Gastrocnemius medialis (tissue), 4 donors: Measurements from ENCODE around the gene RNASE4. TPM values are rescaled to one million over a fixed set of nuclear protein-coding genes. Genes with fewer than 3 reads are reported as not detected.
"Not testable (repeated sequence)": the region's sequence is repeated elsewhere in the genome, so short reads cannot be mapped to it uniquely, and the experiment has no call there.

Experiments
- ATAC-seq, 2 donors: fragments of 150-250 bp; one replicate each; pipeline ENCODE4 v1.9.1; 2016
- DNase-seq, 2 donors: peaks; one replicate each; pipeline ENCODE4 v3.0.0-alpha.2; 2019
- H3K27ac ChIP-seq, 4 donors: fragments of 200-600 bp; sonication (generic); 1 replicate in 1 of 4; 2 replicates in 3 of 4; pipeline ENCODE4 v1.5.1; 2016 to 2018; ENCODE audit warnings: mild to moderate bottlenecking in 2 of 4, moderate library complexity in 1 of 4
- H3K27me3 ChIP-seq, 3 donors: fragments of 200-600 bp; sonication (generic) in 2 of 3; 1 replicate in 1 of 3; 2 replicates in 2 of 3; pipeline versions ENCODE4 v1.5.1 to v1.6.0; 2016 to 2019; ENCODE audit warnings: mild to moderate bottlenecking in 1 of 3, moderate library complexity in 1 of 3
- H3K36me3 ChIP-seq, 2 donors: fragments of 200-600 bp; sonication (generic) in 1 of 2; one replicate each; pipeline ENCODE4 v1.5.1; 2017 to 2018
- H3K4me1 ChIP-seq, 2 donors: fragments of 200-600 bp; sonication (generic) in 1 of 2; one replicate each; pipeline ENCODE4 v1.5.1; 2016 to 2017; ENCODE audit warnings: mild to moderate bottlenecking in 2 of 2
- H3K4me3 ChIP-seq, 4 donors: fragments of 200-600 bp; sonication (generic) in 3 of 4; 1 replicate in 1 of 4; 2 replicates in 3 of 4; pipeline ENCODE4 v1.5.1; 2016 to 2019; ENCODE audit warnings: mild to moderate bottlenecking in 2 of 4
- H3K9me3 ChIP-seq, 3 donors: fragments of 200-600 bp; sonication (generic) in 2 of 3; 1 replicate in 1 of 3; 2 replicates in 2 of 3; pipeline ENCODE4 v1.5.1; 2016 to 2019
- POLR2A ChIP-seq, 2 donors: fragments of 450-650 bp; IDR thresholded peaks; one replicate each; pipeline ENCODE4 v1.6.1; 2017; ENCODE audit warnings: antibody characterized with exemption in 2 of 2, mild to moderate bottlenecking in 2 of 2, moderate library complexity in 2 of 2
- in situ Hi-C, 4 donors: fragments of 200-750 bp; cut with MboI; loops; one replicate each; pipeline versions ENCODE4 v1.15.0 to v1.8.0; 2017; ENCODE audit warnings: low sequenced_read_pairs in 4 of 4
- intact Hi-C: fragments of 100-400 bp; cut with DNase I; formaldehyde crosslinking; loops from one replicate; pipeline ENCODE4 v1.15.1; 2023; ENCODE audit warnings: low total_unique reads
- total RNA-seq, 4 donors: library from RNA; depleted of rRNA; stranded (reverse); fragments of >200 nt; gene quantifications; one replicate each; pipeline versions ENCODE4 v1.1.0 to v1.2.3, GENCODE V29; 2016
- TF ChIP-seq, protein P1 (sequence below), 5 experiments: fragments of 450-650 bp in 3 of 5; fragments of 200-600 bp in 2 of 5; sonication (generic) in 2 of 5; IDR thresholded peaks in 4 of 5; conservative IDR thresholded peaks in 1 of 5; 1 replicate in 4 of 5; 2 replicates in 1 of 5; pipeline ENCODE4 v1.5.1; 2016 to 2019; ENCODE audit warnings: antibody characterized with exemption in 5 of 5, mild to moderate bottlenecking in 3 of 5, moderate library complexity in 3 of 5

Gene RNASE4
- total RNA-seq, 4 donors from 2014 or later, result 12.2 to 21.3 (median 18.9) TPM

DNA sequence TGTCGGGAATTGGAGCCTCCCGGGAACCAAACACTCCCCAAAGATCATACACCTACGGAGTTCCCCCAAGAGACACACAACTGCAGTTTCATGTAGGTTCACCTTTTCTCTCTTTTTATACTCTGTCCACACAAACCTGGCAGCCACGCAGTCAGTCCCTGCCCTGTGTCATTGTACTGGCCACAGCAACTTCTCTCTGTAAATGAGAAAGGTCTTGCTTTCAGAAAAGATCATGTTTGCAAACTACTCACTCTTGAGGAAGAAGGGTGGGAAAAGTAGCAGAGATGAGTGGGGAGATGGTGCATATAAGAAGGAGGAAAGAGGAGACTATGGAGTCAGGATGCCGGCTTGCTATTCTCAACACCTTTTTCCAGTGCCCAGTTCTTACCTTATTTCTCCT, 14.6 kb downstream of the RNASE4 start:
- in situ Hi-C loops, result loop anchor here (10.0 to 25.0 kb wide), 7 partner anchors 156 to 413 kb away; partner anchors contain the start of genes TMEM253 (in 2 of the 4), ARHGEF40 (in 1 of the 4), CCNB1IP1 (in 1 of the 4) and PARP2 (in 1 of the 4)
- TF ChIP-seq, protein P1, sequence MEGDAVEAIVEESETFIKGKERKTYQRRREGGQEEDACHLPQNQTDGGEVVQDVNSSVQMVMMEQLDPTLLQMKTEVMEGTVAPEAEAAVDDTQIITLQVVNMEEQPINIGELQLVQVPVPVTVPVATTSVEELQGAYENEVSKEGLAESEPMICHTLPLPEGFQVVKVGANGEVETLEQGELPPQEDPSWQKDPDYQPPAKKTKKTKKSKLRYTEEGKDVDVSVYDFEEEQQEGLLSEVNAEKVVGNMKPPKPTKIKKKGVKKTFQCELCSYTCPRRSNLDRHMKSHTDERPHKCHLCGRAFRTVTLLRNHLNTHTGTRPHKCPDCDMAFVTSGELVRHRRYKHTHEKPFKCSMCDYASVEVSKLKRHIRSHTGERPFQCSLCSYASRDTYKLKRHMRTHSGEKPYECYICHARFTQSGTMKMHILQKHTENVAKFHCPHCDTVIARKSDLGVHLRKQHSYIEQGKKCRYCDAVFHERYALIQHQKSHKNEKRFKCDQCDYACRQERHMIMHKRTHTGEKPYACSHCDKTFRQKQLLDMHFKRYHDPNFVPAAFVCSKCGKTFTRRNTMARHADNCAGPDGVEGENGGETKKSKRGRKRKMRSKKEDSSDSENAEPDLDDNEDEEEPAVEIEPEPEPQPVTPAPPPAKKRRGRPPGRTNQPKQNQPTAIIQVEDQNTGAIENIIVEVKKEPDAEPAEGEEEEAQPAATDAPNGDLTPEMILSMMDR (IDR thresholded peaks at IDR 0.05 in 4 of 5, conservative IDR thresholded peaks at IDR 0.05 in 1 of 5), result no peak
- no peak for TF ChIP-seq POLR2A (IDR thresholded peaks at IDR 0.05)

DNA sequence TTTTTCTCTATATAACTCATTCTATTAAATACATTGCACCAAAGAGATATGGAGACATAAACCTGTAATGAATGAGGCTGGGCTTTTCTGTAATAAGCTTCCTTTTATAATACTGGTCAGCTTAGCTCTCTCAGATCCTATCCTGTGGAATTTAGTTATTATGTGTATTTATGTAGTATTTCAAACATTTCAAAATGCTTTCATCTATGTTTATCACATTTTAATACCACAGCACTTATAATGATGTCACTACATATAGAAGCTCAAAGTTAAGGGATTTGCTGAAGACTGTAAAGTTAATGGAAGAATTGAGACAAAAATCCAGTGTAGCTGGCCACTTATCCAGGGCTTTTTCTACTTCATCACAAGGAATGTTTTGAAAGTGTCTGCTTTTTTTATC, 15.6 kb downstream of the RNASE4 start:
- intact Hi-C loops, result loop anchor here (5.0 kb wide), 1 partner anchor 272 kb away; no protein-coding TSS in a partner anchor

More for the DNA sequence above, 14.6 kb downstream of the RNASE4 start:
- Histone ChIP-seq H3K27me3 (no peaks in the 10 kb centered on the region), H3K36me3 (no peaks in the 10 kb centered on the region), H3K27ac (no peak overlapping the region), H3K4me1 (no peaks in the 10 kb centered on the region), H3K9me3 (no peaks in the 10 kb centered on the region), H3K4me3 (no peak overlapping the region)
- DNase-seq (no peak), ATAC-seq (no peak)
- intact Hi-C loops, result loop anchor here (5.0 kb wide), 1 partner anchor 273 kb away; no protein-coding TSS in a partner anchor

DNA sequence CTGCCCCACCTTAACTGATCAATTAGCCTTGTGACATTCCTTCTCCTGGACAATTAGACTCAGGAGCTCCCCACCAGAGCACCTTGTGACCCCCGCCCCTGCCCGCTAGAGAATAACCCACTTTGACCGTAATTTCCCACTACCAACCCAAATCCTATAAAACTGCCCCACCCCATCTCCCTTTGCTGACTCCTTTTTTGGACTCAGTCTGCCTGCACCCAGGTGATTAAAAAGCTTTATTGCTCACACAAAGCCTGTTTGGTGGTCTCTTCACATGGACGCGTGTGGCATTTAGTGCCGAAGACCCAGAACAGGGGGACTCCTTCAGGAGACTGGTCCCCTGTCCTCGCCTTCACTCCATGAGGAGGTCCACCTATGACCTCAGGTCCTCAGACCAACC, 16.6 kb downstream of the RNASE4 start:
- ATAC-seq, H3K9me3 ChIP-seq, intact Hi-C loops, H3K27me3 ChIP-seq, H3K27ac ChIP-seq, H3K4me3 ChIP-seq, DNase-seq, in situ Hi-C loops, H3K4me1 ChIP-seq, H3K36me3 ChIP-seq: not testable (repeated sequence)

More for the DNA sequence above, 15.6 kb downstream of the RNASE4 start:
- H3K4me1 ChIP-seq, result no peaks in the 10 kb centered on the region
- no peak overlapping the region for H3K4me3 ChIP-seq
- in situ Hi-C loops, result loop anchor here (10.0 to 25.0 kb wide), 7 partner anchors 155 to 412 kb away; partner anchors contain the start of genes TMEM253 (in 2 of the 4), ARHGEF40 (in 1 of the 4), CCNB1IP1 (in 1 of the 4) and PARP2 (in 1 of the 4)
- no peaks in the 10 kb centered on the region for H3K27me3 ChIP-seq
- no peak overlapping the region for H3K27ac ChIP-seq
- no peak for TF ChIP-seq POLR2A (IDR thresholded peaks at IDR 0.05)
- TF ChIP-seq, protein P1 (IDR thresholded peaks at IDR 0.05 in 4 of 5, conservative IDR thresholded peaks at IDR 0.05 in 1 of 5), result no peak
- ATAC-seq, result no peak
- DNase-seq, result no peak
- H3K36me3 ChIP-seq, result no peaks in the 10 kb centered on the region
- no peaks in the 10 kb centered on the region for H3K9me3 ChIP-seq

DNA sequence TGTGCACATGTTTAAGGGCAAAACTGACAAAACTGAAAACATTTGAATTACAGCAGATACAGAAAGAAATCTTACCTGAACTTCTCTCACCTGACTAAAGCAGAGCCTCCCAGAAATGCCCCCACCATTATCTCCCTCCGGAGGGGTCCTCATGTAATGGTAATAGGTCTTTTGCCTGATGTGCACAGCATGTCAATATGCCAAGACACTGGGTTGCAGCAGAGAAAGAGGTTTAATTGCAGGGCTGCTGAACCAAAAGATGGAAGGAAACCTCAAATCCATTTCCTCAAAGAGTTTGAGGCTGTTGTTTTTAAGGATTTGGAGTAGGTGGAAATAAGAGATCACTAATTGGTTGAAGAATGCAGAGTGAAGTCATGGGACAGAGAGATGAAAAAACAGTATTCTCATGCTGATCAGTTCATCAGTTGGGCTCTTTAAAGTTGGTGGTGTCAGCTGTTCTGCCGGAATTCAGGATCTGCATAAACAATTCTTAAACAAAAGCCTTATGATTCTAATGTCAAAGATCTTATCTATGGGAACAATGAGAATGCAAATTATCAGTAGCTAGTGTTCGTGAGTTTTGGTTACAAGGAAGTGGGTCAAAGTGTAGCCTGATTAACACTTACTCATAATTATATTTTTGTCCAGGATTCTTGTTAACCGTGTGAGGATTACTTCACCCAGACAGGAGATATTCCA, 22.4 kb downstream of the RNASE4 start:
- intact Hi-C loops (no loop called here), in situ Hi-C loops (no loop called here)
- no peaks in the 10 kb centered on the region for H3K36me3 ChIP-seq
- peak overlapping the region; percentile 29 to 64 (median 50) for H3K27ac ChIP-seq
- H3K4me3 ChIP-seq, result no peak overlapping the region
- H3K9me3 ChIP-seq, result no peaks in the 10 kb centered on the region
- no peak for TF ChIP-seq POLR2A (IDR thresholded peaks at IDR 0.05)
- TF ChIP-seq, protein P1 (IDR thresholded peaks at IDR 0.05 in 4 of 5, conservative IDR thresholded peaks at IDR 0.05 in 1 of 5), result no peak
- DNase-seq (no peak), ATAC-seq (no peak)
- no peaks in the 10 kb centered on the region for H3K4me1 ChIP-seq
- H3K27me3 ChIP-seq, result no peaks in the 10 kb centered on the region

DNA sequence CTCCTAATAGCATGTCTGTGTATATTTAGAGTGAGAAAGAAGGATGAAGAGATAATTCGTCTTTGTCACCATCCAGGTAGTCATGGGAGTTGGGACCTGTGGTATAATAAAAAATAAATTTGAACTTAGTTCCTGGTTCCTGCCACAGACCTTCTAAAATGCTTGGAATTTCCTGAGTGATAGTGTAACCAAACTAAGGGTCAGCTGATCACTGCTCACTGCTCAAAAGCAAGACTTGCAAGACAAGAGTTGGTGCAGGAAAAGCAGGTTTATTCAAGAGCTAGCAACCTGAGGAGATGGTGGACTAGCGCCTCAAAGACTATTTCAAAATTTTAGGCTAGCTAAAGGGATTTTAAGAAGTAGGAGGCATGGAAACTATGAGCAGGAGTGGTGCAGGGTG, 23.3 kb downstream of the RNASE4 start:
- intact Hi-C loops, result no loop called here

More for the DNA sequence above, 23.3 kb downstream of the RNASE4 start:
- in situ Hi-C loops, result no loop called here
- TF ChIP-seq, protein P1 (IDR thresholded peaks at IDR 0.05 in 4 of 5, conservative IDR thresholded peaks at IDR 0.05 in 1 of 5), result no peak
- TF ChIP-seq POLR2A (IDR thresholded peaks at IDR 0.05), result no peak
- DNase-seq (no peak), ATAC-seq (no peak)
- Histone ChIP-seq H3K9me3 (no peaks in the 10 kb centered on the region), H3K4me1 (no peaks in the 10 kb centered on the region), H3K27ac (peak overlapping the region; percentile 29 to 64 (median 50)), H3K4me3 (no peak overlapping the region), H3K27me3 (no peaks in the 10 kb centered on the region), H3K36me3 (no peaks in the 10 kb centered on the region)
